Lung (tissue), 12 donors: ENCODE measurements around the gene GBP1. TPM values are rescaled to one million over a fixed set of nuclear protein-coding genes. Genes with fewer than 3 reads are reported as not detected.

Source experiments
- ATAC-seq: fragments of 200-7000 bp; cut with Tn5 transposase; one replicate; pipeline ENCODE4 v1.9.1; 2020; ENCODE audit warnings: moderate number of reproducible peaks; ENCODE audit not compliant: insufficient read depth, low FRiP score
- DNase-seq, 3 donors: peaks; one replicate each; pipeline ENCODE4 v3.0.0-alpha.2; 2013 to 2017
- H3K27ac ChIP-seq, 2 donors: one replicate each; pipeline ENCODE4 v1.5.1; 2013; ENCODE audit warnings: mild to moderate bottlenecking in 2 of 2, moderate library complexity in 2 of 2, control low read depth in 1 of 2, inconsistent platforms in 1 of 2, low read depth in 1 of 2, low read length in 1 of 2
- H3K27me3 ChIP-seq, 3 donors: one replicate each; pipeline ENCODE4 v1.5.1; 2013; ENCODE audit warnings: low read length in 2 of 3; ENCODE audit not compliant: control insufficient read depth in 3 of 3, insufficient read depth in 3 of 3
- H3K36me3 ChIP-seq, 4 donors: one replicate each; pipeline ENCODE4 v1.5.1; 2013; ENCODE audit warnings: low read length in 4 of 4, mild to moderate bottlenecking in 1 of 4, moderate library complexity in 1 of 4; ENCODE audit not compliant: control insufficient read depth in 4 of 4, insufficient read depth in 4 of 4
- H3K4me1 ChIP-seq, 5 donors: one replicate each; pipeline ENCODE4 v1.5.1; 2013; ENCODE audit warnings: low read length in 5 of 5, mild to moderate bottlenecking in 2 of 5, moderate library complexity in 1 of 5; ENCODE audit not compliant: control insufficient read depth in 5 of 5, insufficient read depth in 5 of 5
- H3K4me3 ChIP-seq: one replicate; pipeline ENCODE4 v1.5.1; 2013; ENCODE audit warnings: mild to moderate bottlenecking, control low read depth, moderate library complexity
- H3K9ac ChIP-seq, 2 donors: one replicate each; pipeline ENCODE4 v1.5.1; 2013; ENCODE audit warnings: low read length in 2 of 2, control low read depth in 1 of 2; ENCODE audit not compliant: insufficient read depth in 1 of 2
- H3K9me3 ChIP-seq, 4 donors: one replicate each; pipeline ENCODE4 v1.5.1; 2013; ENCODE audit warnings: low read length in 3 of 4, mild to moderate bottlenecking in 1 of 4, moderate library complexity in 1 of 4; ENCODE audit not compliant: control insufficient read depth in 4 of 4, insufficient read depth in 3 of 4
- CTCF ChIP-seq: IDR thresholded peaks from 2 replicates; pipeline ENCODE4 v1.5.1; 2012; ENCODE audit warnings: mild to moderate bottlenecking; ENCODE audit errors: control extremely low read depth, extremely low read depth
- WGBS, 2 donors: extraction: QIAGEN DNeasy Blood & Tissue Kit; methylation state at CpG; one replicate each; pipeline ENCODE4 v1.1.7; 2013; 5-methylcytosine and 5-hydroxymethylcytosine counted together
- polyA plus RNA-seq, 2 donors: library from polyadenylated mRNA; stranded (reverse); fragments of 200-250 nt; gene quantifications; one replicate each; pipeline ENCODE4 v1.2.1, GENCODE V29; 2013
- total RNA-seq, 2 donors: library from RNA; depleted of rRNA in 1 of 2; stranded (reverse); fragments of >200 nt in 1 of 2; gene quantifications; one replicate each; pipeline ENCODE4 v1.2.1, GENCODE V29; 2014 to 2021
- donor health status: control.
- donor health status: control.
- donor health status: Bipolar disorder and iron deficiency.
- donor health status: healthy.
- donor health status: DM: yes; HTN: yes; CAD: no.

The GBP1 gene
- total and polyA plus RNA-seq, 4 donors = 13.0 to 62.5 (median 44.6) TPM

- TF ChIP-seq CTCF = no peak
- WGBS, 2 donors = 90 to 91% methylated on average over 3 of the region's 3 CpGs
- no peak overlapping the region for H3K27ac ChIP-seq
- no peak for DNase-seq
- H3K4me3 ChIP-seq = no peak overlapping the region
- ATAC-seq = no peak
- H3K27me3 ChIP-seq = no peaks in the 10 kb centered on the region
- H3K9me3 ChIP-seq = no peaks in the 10 kb centered on the region
- H3K4me1 ChIP-seq = peaks cover 0 to 15% (median 3%) of the 10 kb centered on the region in 5 donors
- no peak overlapping the region for H3K9ac ChIP-seq
- peaks cover 1 to 17% (median 6%) of the 10 kb centered on the region in 4 donors for H3K36me3 ChIP-seq
Measured at GRCh38 chr1:89063094-89063493, 1.9 kb downstream of the GBP1 start.

- H3K4me3 ChIP-seq = no peak overlapping the region
Measured at GRCh38 chr1:89060091-89060490, 4.9 kb downstream of the GBP1 start.

DNA sequence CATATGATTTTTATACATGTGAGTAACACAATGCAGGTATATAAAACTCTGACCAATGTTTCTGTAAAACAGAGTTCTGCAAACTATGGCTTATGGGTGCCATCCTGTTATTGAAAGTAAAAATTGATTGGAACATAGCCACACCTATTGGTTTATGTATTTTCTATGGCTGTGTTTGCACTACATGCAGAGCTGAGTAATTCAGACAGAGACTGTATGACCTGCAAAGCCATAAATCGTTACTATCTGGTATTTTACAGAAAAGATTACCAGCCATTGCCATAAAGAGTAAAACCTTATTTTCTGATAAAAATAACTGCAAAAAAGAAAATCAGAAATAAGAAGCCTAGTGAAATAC, 13.1 kb downstream of the GBP1 start:
- no peaks in the 10 kb centered on the region for H3K9me3 ChIP-seq
- peaks cover 0 to 2% (median 0%) of the 10 kb centered on the region in 5 donors for H3K4me1 ChIP-seq
- ATAC-seq (no peak), DNase-seq (no peak)
- TF ChIP-seq CTCF = no peak
- H3K36me3 ChIP-seq = peaks cover 0 to 22% (median 6%) of the 10 kb centered on the region in 4 donors
- H3K27me3 ChIP-seq = no peaks in the 10 kb centered on the region
- H3K4me3 ChIP-seq = no peak overlapping the region
- 91 to 100% methylated on average over 1 of the region's 1 CpG for WGBS, 2 donors
- no peak overlapping the region for H3K27ac ChIP-seq
- no peak overlapping the region for H3K9ac ChIP-seq

More at GRCh38 chr1:89060091-89060490, 4.9 kb downstream of the GBP1 start:
- Histone ChIP-seq H3K27me3 (no peaks in the 10 kb centered on the region), H3K9me3 (no peaks in the 10 kb centered on the region), H3K27ac (no peak overlapping the region), H3K9ac (no peak overlapping the region), H3K4me1 (peaks cover 0 to 11% (median 3%) of the 10 kb centered on the region in 5 donors), H3K36me3 (peaks cover 4 to 38% (median 13%) of the 10 kb centered on the region in 4 donors)
- no peak for DNase-seq
- no peak for ATAC-seq
- 75 to 77% methylated on average over 5 of the region's 5 CpGs for WGBS, 2 donors
- no peak for TF ChIP-seq CTCF
